Activated naive CD4-positive, alpha-beta T cell treated with anti-CD3 and anti-CD28 coated beads for 36 hours (primary cell): ENCODE results near the gene ZSCAN32. TPM values are rescaled to one million over a fixed set of nuclear protein-coding genes. Genes with fewer than 3 reads are reported as not detected.
A peak's percentile ranks its signal among the peaks of the same experiment; 100 is the strongest.

Experiments used
- CTCF ChIA-PET: fragments of 350-600 bp; sonication (Branson Sonifier 250); formaldehyde crosslinking; loops from one replicate; lab custom pipeline; 2021; ENCODE audit warnings: antibody characterized with exemption; lab: Charles Lee
- DNase-seq: peaks from one replicate; pipeline ENCODE4 v3.0.0-alpha.2; 2020
- H3K27ac Mint-ChIP-seq: one replicate; pipeline ENCODE4 v1.8.0; 2021; ENCODE audit warnings: mild to moderate bottlenecking, mixed read lengths
- H3K27me3 Mint-ChIP-seq: one replicate; pipeline ENCODE4 v1.8.0; 2021; ENCODE audit warnings: low read depth, mixed read lengths
- H3K36me3 Mint-ChIP-seq: one replicate; pipeline ENCODE4 v1.8.0; 2021; ENCODE audit warnings: low read depth, mixed read lengths
- H3K4me1 Mint-ChIP-seq: one replicate; pipeline ENCODE4 v1.8.0; 2021; ENCODE audit warnings: low read depth, mixed read lengths
- H3K4me3 Mint-ChIP-seq: one replicate; pipeline ENCODE4 v1.8.0; 2021; ENCODE audit warnings: mild to moderate bottlenecking, moderate library complexity, mixed read lengths
- H3K9me3 Mint-ChIP-seq: one replicate; pipeline ENCODE4 v1.8.0; 2021; ENCODE audit warnings: mixed read lengths
- intact Hi-C: fragments of 100-400 bp; cut with micrococcal nuclease; formaldehyde crosslinking; loops from one replicate; pipeline ENCODE4 v1.15.1; 2023
- total RNA-seq, 2 experiments: library from RNA; stranded (reverse); gene quantifications; one replicate each; pipeline ENCODE4 v1.2.3, GENCODE V29; 2021

ZSCAN32 gene
- total RNA-seq, 2 experiments from 2014 or later = 6.5 to 7.9 TPM

- CTCF ChIA-PET = no interaction called here
- H3K36me3 Mint-ChIP-seq = peaks cover 84% of the 10 kb centered on the region
- intact Hi-C loops = no loop called here
- H3K4me3 Mint-ChIP-seq = no peak overlapping the region
- H3K27me3 Mint-ChIP-seq = no peaks in the 10 kb centered on the region
- no peak overlapping the region for H3K27ac Mint-ChIP-seq
- no peak for DNase-seq
- peaks cover 53% of the 10 kb centered on the region for H3K9me3 Mint-ChIP-seq
- H3K4me1 Mint-ChIP-seq = peaks cover 6% of the 10 kb centered on the region
These were observed 11.0 kb downstream of the ZSCAN32 start for GRCh38 chr16:3389663-3390338.

DNA sequence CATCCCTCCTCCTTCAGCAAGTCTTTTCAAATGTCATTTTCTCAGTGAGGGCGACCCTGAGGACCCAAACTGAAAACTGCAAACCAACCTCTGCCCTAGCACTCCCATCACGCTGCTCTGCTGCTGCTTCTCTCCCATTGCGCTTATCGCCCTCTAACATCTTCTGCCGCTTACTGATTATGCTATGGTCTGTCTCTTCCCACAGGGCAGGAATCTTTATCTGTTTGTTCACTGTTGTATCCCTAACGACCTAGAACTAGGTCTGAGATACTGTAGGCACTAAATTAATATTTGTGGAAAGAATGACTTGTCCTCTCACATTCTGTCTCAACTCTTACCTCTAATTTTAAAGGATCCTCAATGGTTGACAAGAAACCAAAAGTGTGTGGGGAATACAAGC is 12.5 kb downstream of the ZSCAN32 start:
- Mint-ChIP-seq H3K27me3 (no peaks in the 10 kb centered on the region), H3K4me3 (no peak overlapping the region), H3K9me3 (peaks cover 58% of the 10 kb centered on the region), H3K4me1 (no peaks in the 10 kb centered on the region), H3K36me3 (peaks cover 85% of the 10 kb centered on the region), H3K27ac (no peak overlapping the region)
- CTCF ChIA-PET = no interaction called here
- intact Hi-C loops = no loop called here
- no peak for DNase-seq

DNA sequence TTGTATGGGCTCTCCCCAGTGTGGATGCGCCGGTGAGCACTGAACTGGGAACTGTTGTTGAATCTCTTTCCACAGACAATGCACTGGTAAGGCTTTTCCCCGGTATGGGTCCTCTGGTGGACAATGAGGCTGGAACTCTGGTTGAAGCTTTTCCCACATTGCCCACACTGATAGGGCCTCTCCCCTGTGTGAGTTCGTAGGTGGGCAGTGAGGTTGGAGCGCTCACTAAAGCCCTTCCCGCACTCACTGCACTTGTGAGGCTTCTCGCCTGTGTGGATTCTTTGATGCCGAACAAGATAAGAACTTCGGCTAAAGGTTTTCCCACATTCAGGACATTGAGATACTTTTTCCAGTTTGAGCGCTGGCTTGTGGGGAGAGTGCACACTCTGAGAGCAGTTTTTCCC is 17.8 kb downstream of the ZSCAN32 start:
- intact Hi-C loops = no loop called here
- Mint-ChIP-seq H3K27ac (no peak overlapping the region), H3K4me1 (no peaks in the 10 kb centered on the region), H3K27me3 (no peaks in the 10 kb centered on the region), H3K9me3 (peaks cover 77% of the 10 kb centered on the region), H3K36me3 (peaks cover 87% of the 10 kb centered on the region), H3K4me3 (no peak overlapping the region)
- CTCF ChIA-PET = interaction anchor here (0.6 kb wide), 1 partner anchor 248 kb away, joined by 3 read pairs; the partner anchor contains the start of gene ZNF213
- no peak for DNase-seq

- Mint-ChIP-seq H3K9me3 (peaks cover 78% of the 10 kb centered on the region), H3K27ac (no peak overlapping the region), H3K27me3 (no peaks in the 10 kb centered on the region), H3K4me1 (no peaks in the 10 kb centered on the region), H3K4me3 (no peak overlapping the region), H3K36me3 (peaks cover 75% of the 10 kb centered on the region)
- intact Hi-C loops = no loop called here
- DNase-seq = no peak
- CTCF ChIA-PET = no interaction called here
These were observed 22.9 kb downstream of the ZSCAN32 start for GRCh38 chr16:3377917-3378316.

GRCh38 chr16:3375680-3376079 is 25.1 kb downstream of the ZSCAN32 start:
- Mint-ChIP-seq H3K27ac (no peak overlapping the region), H3K9me3 (peaks cover 63% of the 10 kb centered on the region), H3K27me3 (no peaks in the 10 kb centered on the region), H3K4me1 (no peaks in the 10 kb centered on the region), H3K36me3 (peaks cover 57% of the 10 kb centered on the region), H3K4me3 (no peak overlapping the region)
- DNase-seq = no peak
- intact Hi-C loops = no loop called here
- CTCF ChIA-PET = no interaction called here

- Mint-ChIP-seq H3K4me1 (peaks cover 10% of the 10 kb centered on the region), H3K9me3 (peaks cover 24% of the 10 kb centered on the region), H3K36me3 (peaks cover 18% of the 10 kb centered on the region), H3K27ac (no peak overlapping the region), H3K27me3 (no peaks in the 10 kb centered on the region), H3K4me3 (no peak overlapping the region)
- intact Hi-C loops = no loop called here
- DNase-seq = no peak
- CTCF ChIA-PET = no interaction called here
These were observed 31.7 kb downstream of the ZSCAN32 start for GRCh38 chr16:3369073-3369472.

DNA sequence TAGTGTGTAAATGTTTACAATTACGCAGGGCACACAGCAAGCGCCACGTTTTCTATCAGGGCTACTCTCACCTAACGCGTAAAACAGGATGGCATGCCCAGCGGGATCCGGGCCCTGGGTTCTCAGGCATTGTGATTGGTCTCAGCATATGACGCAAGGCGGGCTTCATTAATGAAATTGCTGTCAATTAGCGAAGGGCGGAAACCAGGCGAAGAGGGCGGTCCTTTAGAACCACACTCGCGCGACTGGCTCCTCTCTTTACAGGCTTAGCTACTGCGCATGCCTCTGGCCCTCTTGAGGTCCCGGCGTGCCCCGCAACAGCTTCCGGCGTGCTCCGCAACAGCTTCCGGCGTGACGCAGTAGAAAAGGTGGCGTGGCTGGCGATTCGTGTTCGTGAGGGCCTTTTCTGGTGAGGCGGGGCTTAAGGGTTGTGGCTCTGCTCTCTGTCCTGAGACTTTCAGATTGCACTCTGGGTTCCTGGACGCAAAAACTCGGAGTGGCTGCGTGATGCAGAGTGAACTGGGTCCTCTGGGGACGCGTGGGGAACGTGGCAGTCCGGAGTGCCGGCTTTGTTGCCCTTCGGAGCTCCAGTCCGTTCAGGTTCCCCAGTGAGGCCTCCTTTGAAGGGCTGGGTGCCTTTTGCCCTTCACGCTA is 35.9 kb downstream of the ZSCAN32 start:
- CTCF ChIA-PET = interaction anchor here (0.7 to 0.8 kb wide), 2 partner anchors 9 to 17 kb away, joined by 3 to 4 read pairs; partner anchors contain the start of gene OR2C1
- Mint-ChIP-seq H3K27me3 (peaks cover 3% of the 10 kb centered on the region), H3K27ac (peak overlapping the region; percentile 79), H3K9me3 (peaks cover 11% of the 10 kb centered on the region), H3K36me3 (peaks cover 5% of the 10 kb centered on the region), H3K4me3 (peak overlapping the region; percentile 78), H3K4me1 (peaks cover 10% of the 10 kb centered on the region)
- intact Hi-C loops = loop anchor here (1.0 to 2.0 kb wide), 6 partner anchors 36 to 130 kb away; partner anchors contain the start of genes NAA60, TIGD7, ZNF174 and ZNF200
- peak; percentile 91 for DNase-seq

- Mint-ChIP-seq H3K4me3 (no peak overlapping the region), H3K27ac (no peak overlapping the region), H3K36me3 (peaks cover 5% of the 10 kb centered on the region), H3K4me1 (peaks cover 10% of the 10 kb centered on the region), H3K27me3 (peaks cover 3% of the 10 kb centered on the region), H3K9me3 (peaks cover 11% of the 10 kb centered on the region)
- DNase-seq = peak; percentile 8
- intact Hi-C loops = loop anchor here (2.0 kb wide), 2 partner anchors 79 to 129 kb away; partner anchors contain the start of genes NAA60, ZNF200 and ZNF597
- CTCF ChIA-PET = interaction anchor here (0.6 kb wide), 1 partner anchor 38 kb away, joined by 3 read pairs; no protein-coding TSS in a partner anchor
These were observed 37.0 kb downstream of the ZSCAN32 start for GRCh38 chr16:3363793-3364192.

DNA sequence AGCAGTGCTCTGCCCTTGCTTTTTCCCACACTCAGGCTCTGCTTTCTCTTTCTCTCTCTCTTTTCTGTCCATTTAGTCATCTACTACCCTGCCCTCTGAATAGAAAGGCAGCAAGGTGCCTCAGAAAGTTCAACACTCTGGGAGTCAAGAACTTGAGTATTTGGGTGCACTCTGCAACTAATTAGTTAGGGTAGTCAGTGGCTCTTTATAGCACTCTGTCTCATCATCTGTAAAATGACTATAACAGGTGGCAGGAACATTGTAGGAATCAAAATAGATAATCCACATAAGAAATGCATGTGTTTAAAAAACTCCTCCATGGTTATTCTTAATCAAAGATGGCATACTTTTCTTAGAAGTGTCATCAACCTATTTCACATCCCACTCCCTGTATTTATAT is 37.9 kb downstream of the ZSCAN32 start:
- intact Hi-C loops = no loop called here

DNA sequence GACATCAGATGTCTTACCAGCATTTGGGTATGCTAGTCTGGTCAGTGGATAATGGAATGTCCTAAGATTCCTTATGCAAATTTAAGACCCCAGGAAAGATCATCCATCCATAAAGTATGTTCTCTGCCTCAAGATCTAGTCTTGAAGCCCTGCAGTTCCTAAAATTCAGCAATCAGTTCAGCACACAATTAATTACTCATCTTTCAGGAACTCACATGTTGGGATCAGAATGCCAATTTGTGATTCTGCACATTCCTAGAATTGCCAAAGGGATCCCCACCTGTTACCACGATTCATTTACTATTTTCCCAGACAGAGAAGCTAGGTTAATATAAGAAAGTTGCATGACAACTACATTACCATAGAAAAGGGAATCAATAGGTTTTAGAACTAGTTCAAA is 41.9 kb downstream of the ZSCAN32 start:
- H3K27me3 Mint-ChIP-seq = peaks cover 3% of the 10 kb centered on the region
- no peak overlapping the region for H3K27ac Mint-ChIP-seq
- DNase-seq = no peak
- H3K4me1 Mint-ChIP-seq = no peaks in the 10 kb centered on the region
- no peak overlapping the region for H3K4me3 Mint-ChIP-seq
- no peaks in the 10 kb centered on the region for H3K36me3 Mint-ChIP-seq
- H3K9me3 Mint-ChIP-seq = no peaks in the 10 kb centered on the region
- intact Hi-C loops = no loop called here
- CTCF ChIA-PET = no interaction called here

More for the DNA sequence above, 37.9 kb downstream of the ZSCAN32 start:
- H3K27ac Mint-ChIP-seq = no peak overlapping the region
- CTCF ChIA-PET = interaction anchor here (0.6 kb wide), 1 partner anchor 39 kb away, joined by 3 read pairs; no protein-coding TSS in a partner anchor
- H3K27me3 Mint-ChIP-seq = peaks cover 3% of the 10 kb centered on the region
- peaks cover 5% of the 10 kb centered on the region for H3K36me3 Mint-ChIP-seq
- peaks cover 10% of the 10 kb centered on the region for H3K4me1 Mint-ChIP-seq
- no peak overlapping the region for H3K4me3 Mint-ChIP-seq
- DNase-seq = no peak
- peaks cover 11% of the 10 kb centered on the region for H3K9me3 Mint-ChIP-seq

DNA sequence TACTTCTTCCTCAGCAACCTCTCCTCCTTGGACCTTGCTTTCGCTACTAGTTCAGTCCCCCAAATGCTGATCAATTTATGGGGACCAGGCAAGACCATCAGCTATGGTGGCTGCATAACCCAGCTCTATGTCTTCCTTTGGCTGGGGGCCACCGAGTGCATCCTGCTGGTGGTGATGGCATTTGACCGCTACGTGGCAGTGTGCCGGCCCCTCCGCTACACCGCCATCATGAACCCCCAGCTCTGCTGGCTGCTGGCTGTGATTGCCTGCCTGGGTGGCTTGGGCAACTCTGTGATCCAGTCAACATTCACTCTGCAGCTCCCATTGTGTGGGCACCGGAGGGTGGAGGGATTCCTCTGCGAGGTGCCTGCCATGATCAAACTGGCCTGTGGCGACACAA is 44.7 kb downstream of the ZSCAN32 start:
- CTCF ChIA-PET = interaction anchor here (1.1 kb wide), 1 partner anchor 9 kb away, joined by 3 read pairs; no protein-coding TSS in a partner anchor

GRCh38 chr16:3355589-3355988 is 45.2 kb downstream of the ZSCAN32 start, which contains the start of gene OR2C1:
Gene OR2C1, plus strand, starts transcription at chr16:3355889. Its CDS starts 52 bp downstream, at chr16:3355941.
- CTCF ChIA-PET = interaction anchor here (1.1 kb wide), 1 partner anchor 10 kb away, joined by 3 read pairs; no protein-coding TSS in a partner anchor
- intact Hi-C loops = no loop called here
- H3K27ac Mint-ChIP-seq = no peak within 1 kb of the TSS
- no peak for DNase-seq
- H3K4me3 Mint-ChIP-seq = no peak within 1 kb of the TSS
- H3K4me1 Mint-ChIP-seq = no peaks in the 10 kb centered on the region
- no peaks in the 10 kb centered on the region for H3K27me3 Mint-ChIP-seq
- no peaks in the 10 kb centered on the region for H3K9me3 Mint-ChIP-seq
- no peaks in the 10 kb centered on the region for H3K36me3 Mint-ChIP-seq

More for the DNA sequence above, 44.7 kb downstream of the ZSCAN32 start:
- H3K27me3 Mint-ChIP-seq = no peaks in the 10 kb centered on the region
- no peak overlapping the region for H3K27ac Mint-ChIP-seq
- H3K9me3 Mint-ChIP-seq = no peaks in the 10 kb centered on the region
- DNase-seq = no peak
- no peak overlapping the region for H3K4me3 Mint-ChIP-seq
- intact Hi-C loops = no loop called here
- no peaks in the 10 kb centered on the region for H3K4me1 Mint-ChIP-seq
- H3K36me3 Mint-ChIP-seq = no peaks in the 10 kb centered on the region
